ENCODE results near the gene PGLYRP4.

Gene PGLYRP4

GRCh38 chr1:153348511-153349362 is at the start of gene PGLYRP4:
TSS of gene PGLYRP4 (minus strand) at chr1:153348841. CDS start at chr1:153347932, 909 bp downstream.
- DNase-seq (ENCODE audit: low read depth): no peak
- H3K4me3 ChIP-seq (ENCODE audit: low read length): no peak within 1 kb of the TSS
- TF ChIP-seq CTCF (conservative IDR thresholded peaks at IDR 0.05; ENCODE audit: low read length): no peak

- DNase-seq (ENCODE audit: low read depth): no peak
- no peak for TF ChIP-seq CTCF (conservative IDR thresholded peaks at IDR 0.05; ENCODE audit: low read length)
- H3K4me3 ChIP-seq (ENCODE audit: low read length): no peak overlapping the region
Observed at GRCh38 chr1:153397924-153398651, 49.4 kb upstream of the PGLYRP4 start.

- DNase-seq (ENCODE audit: low read depth): no peak
Observed at GRCh38 chr1:153397051-153397923, 48.6 kb upstream of the PGLYRP4 start.

GRCh38 chr1:153396461-153396860 is 47.8 kb upstream of the PGLYRP4 start:
- no peak overlapping the region for H3K4me3 ChIP-seq (ENCODE audit: low read length)
- no peak for DNase-seq (ENCODE audit: low read depth)
- no peak for TF ChIP-seq CTCF (conservative IDR thresholded peaks at IDR 0.05; ENCODE audit: low read length)

More at GRCh38 chr1:153397051-153397923, 48.6 kb upstream of the PGLYRP4 start:
- no peak overlapping the region for H3K4me3 ChIP-seq (ENCODE audit: low read length)
- no peak for TF ChIP-seq CTCF (conservative IDR thresholded peaks at IDR 0.05; ENCODE audit: low read length)

GRCh38 chr1:153395776-153396175 is 47.1 kb upstream of the PGLYRP4 start:
- DNase-seq (ENCODE audit: low read depth): no peak
- H3K4me3 ChIP-seq (ENCODE audit: low read length): no peak overlapping the region
- TF ChIP-seq CTCF (conservative IDR thresholded peaks at IDR 0.05; ENCODE audit: low read length): no peak

- H3K4me3 ChIP-seq (ENCODE audit: low read length): no peak overlapping the region
- DNase-seq (ENCODE audit: low read depth): peak; percentile 5
- TF ChIP-seq CTCF (conservative IDR thresholded peaks at IDR 0.05; ENCODE audit: low read length): no peak
Observed at GRCh38 chr1:153395136-153395685, 46.6 kb upstream of the PGLYRP4 start.
